WTC11 (cell line): ENCODE results near the gene CBFA2T3. TPM values are rescaled to one million over a fixed set of nuclear protein-coding genes. Genes with fewer than 3 reads are reported as not detected.

Experiments used
- ATAC-seq: fragments of 200-7000 bp; cut with Tn5 transposase; 2 replicates; pipeline ENCODE4 v1.10.0; 2021; ENCODE audit warnings: mild to moderate bottlenecking, moderate library complexity
- CTCF ChIA-PET: fragments of 300-600 bp; sonication (Branson Sonifier 250); formaldehyde crosslinking; loops from one replicate; lab custom pipeline; 2021; ENCODE audit warnings: antibody characterized with exemption; lab: Charles Lee
- POLR2A ChIA-PET: fragments of 350-600 bp; sonication (Branson Sonifier 250); formaldehyde crosslinking; loops from one replicate; lab custom pipeline; 2021; ENCODE audit warnings: antibody characterized with exemption; lab: Charles Lee
- DNase-seq: peaks from one replicate; pipeline ENCODE4 v3.0.0; 2021; ENCODE audit warnings: low spot score
- H3K27ac Mint-ChIP-seq: 2 replicates; pipeline ENCODE4 v1.8.0; 2021; ENCODE audit warnings: mixed read lengths
- H3K27me3 Mint-ChIP-seq: 2 replicates; pipeline ENCODE4 v1.8.0; 2021; ENCODE audit warnings: low read depth, mild to moderate bottlenecking, moderate library complexity, mixed read lengths
- H3K36me3 Mint-ChIP-seq: 2 replicates; pipeline ENCODE4 v1.8.0; 2021; ENCODE audit warnings: mixed read lengths
- H3K4me1 Mint-ChIP-seq: 2 replicates; pipeline ENCODE4 v1.8.0; 2022; ENCODE audit warnings: mixed read lengths
- H3K4me3 Mint-ChIP-seq: 2 replicates; pipeline ENCODE4 v1.8.0; 2021; ENCODE audit warnings: mild to moderate bottlenecking, moderate library complexity, mixed read lengths
- H3K9me3 Mint-ChIP-seq: 2 replicates; pipeline ENCODE4 v1.8.0; 2021; ENCODE audit warnings: mixed read lengths
- AR ChIP-seq: fragments of 250-450 bp; sonication (Bioruptor Pico); IDR thresholded peaks from 2 replicates; pipeline ENCODE4 v1.9.0; 2021; ENCODE audit warnings: mild to moderate bottlenecking
- CBFB ChIP-seq: sonication (generic); formaldehyde crosslinking; IDR thresholded peaks from 2 replicates; pipeline ENCODE4 v1.8.1; 2022; ENCODE audit warnings: mild to moderate bottlenecking, low read depth, missing genetic modification reagents
- CDX4 ChIP-seq: fragments of 250-450 bp; sonication (Bioruptor Pico); IDR thresholded peaks from 2 replicates; pipeline ENCODE4 v1.9.0; 2021; ENCODE audit warnings: moderate library complexity, mild to moderate bottlenecking, inconsistent platforms, borderline replicate concordance
- E2F5 ChIP-seq: sonication (generic); formaldehyde crosslinking; IDR thresholded peaks from 2 replicates; pipeline ENCODE4 v1.8.1; 2022; ENCODE audit warnings: mild to moderate bottlenecking, moderate library complexity, missing genetic modification reagents
- FOXP4 ChIP-seq: sonication (generic); formaldehyde crosslinking; IDR thresholded peaks from 2 replicates; pipeline ENCODE4 v1.8.0; 2022; ENCODE audit warnings: mild to moderate bottlenecking, missing genetic modification reagents
- JAZF1 ChIP-seq: fragments of 250-450 bp; sonication (Bioruptor Pico); IDR thresholded peaks from 2 replicates; pipeline ENCODE4 v1.9.0; 2021; ENCODE audit warnings: moderate library complexity, mild to moderate bottlenecking, inconsistent platforms
- KAT7 ChIP-seq: sonication (generic); formaldehyde crosslinking; IDR thresholded peaks from 2 replicates; pipeline ENCODE4 v1.8.1; 2023; ENCODE audit warnings: missing genetic modification reagents, mild to moderate bottlenecking, borderline replicate concordance
- MXD4 ChIP-seq: fragments of 250-450 bp; sonication (Bioruptor Pico); IDR thresholded peaks from 2 replicates; pipeline ENCODE4 v1.8.0; 2021; ENCODE audit warnings: mild to moderate bottlenecking, moderate library complexity, borderline replicate concordance
- MYBL2 ChIP-seq: sonication (generic); formaldehyde crosslinking; IDR thresholded peaks from 2 replicates; pipeline ENCODE4 v1.8.1; 2023; ENCODE audit warnings: mild to moderate bottlenecking, moderate library complexity, missing genetic modification reagents
- NFYB ChIP-seq: sonication (generic); formaldehyde crosslinking; conservative IDR thresholded peaks from 2 replicates; pipeline ENCODE4 v1.8.0; 2022; ENCODE audit warnings: low read depth, missing genetic modification reagents
- RELA ChIP-seq: sonication (generic); formaldehyde crosslinking; IDR thresholded peaks from 2 replicates; pipeline ENCODE4 v1.8.1; 2022; ENCODE audit warnings: missing genetic modification reagents, mild to moderate bottlenecking, borderline replicate concordance
- SMAD4 ChIP-seq: sonication (generic); formaldehyde crosslinking; IDR thresholded peaks from 2 replicates; pipeline ENCODE4 v1.8.0; 2022; ENCODE audit warnings: mild to moderate bottlenecking, missing genetic modification reagents
- SP1 ChIP-seq: sonication (generic); formaldehyde crosslinking; conservative IDR thresholded peaks from 2 replicates; pipeline ENCODE4 v1.8.1; 2022; ENCODE audit warnings: missing genetic modification reagents
- TCF7 ChIP-seq: sonication (generic); formaldehyde crosslinking; IDR thresholded peaks from 2 replicates; pipeline ENCODE4 v1.8.0; 2022; ENCODE audit warnings: mild to moderate bottlenecking, low read depth, missing genetic modification reagents, moderate library complexity
- TEAD4 ChIP-seq: sonication (generic); formaldehyde crosslinking; IDR thresholded peaks from 2 replicates; pipeline ENCODE4 v1.8.0; 2022; ENCODE audit warnings: mild to moderate bottlenecking, missing genetic modification reagents
- ZBTB21 ChIP-seq: sonication (generic); formaldehyde crosslinking; IDR thresholded peaks from 2 replicates; pipeline ENCODE4 v1.8.1; 2023; ENCODE audit warnings: mild to moderate bottlenecking, missing genetic modification reagents, borderline replicate concordance
- ZNF317 ChIP-seq: sonication (generic); formaldehyde crosslinking; IDR thresholded peaks from 2 replicates; pipeline ENCODE4 v1.8.1; 2023; ENCODE audit warnings: low read depth, mild to moderate bottlenecking, moderate library complexity, missing genetic modification reagents, borderline replicate concordance
- ZSCAN18 ChIP-seq: fragments of 250-450 bp; sonication (Bioruptor Pico); IDR thresholded peaks from 2 replicates; pipeline ENCODE4 v2.1.2; 2022; ENCODE audit warnings: mild to moderate bottlenecking, moderate library complexity
- total RNA-seq: library from RNA; stranded (reverse); gene quantifications from 3 replicates; pipeline ENCODE4 v1.2.3, GENCODE V29; 2021

Gene CBFA2T3
- total RNA-seq, 1 experiment from 2014 or later = 2.6 TPM

- TF ChIP-seq ZSCAN18 (CRISPR knock-in tag) (no peak), JAZF1 (CRISPR knock-in tag) (no peak), ZBTB21 (CRISPR knock-in tag) (no peak), MYBL2 (CRISPR knock-in tag) (no peak), NFYB (no peak), AR (CRISPR knock-in tag) (no peak), CDX4 (CRISPR knock-in tag) (no peak)
These were observed 47.6 kb upstream of the CBFA2T3 start (continued) for GRCh38 chr16:89024546-89025060.

- ATAC-seq = no peak
- peak; percentile 9 for DNase-seq
- no peak overlapping the region for H3K27ac Mint-ChIP-seq
- ChIA-PET CTCF (no interaction called here), POLR2A (no interaction called here)
- H3K9me3 Mint-ChIP-seq = peaks cover 8% of the 10 kb centered on the region
- no peak for TF ChIP-seq KAT7 (CRISPR knock-in tag)
- no peak for TF ChIP-seq SMAD4 (CRISPR knock-in tag)
- TF ChIP-seq CDX4 (CRISPR knock-in tag) = no peak
- TF ChIP-seq ZNF317 = no peak
- TF ChIP-seq TCF7 (CRISPR knock-in tag) = no peak
- TF ChIP-seq MXD4 = no peak
- no peak for TF ChIP-seq JAZF1 (CRISPR knock-in tag)
- TF ChIP-seq E2F5 = no peak
- TF ChIP-seq TEAD4 (CRISPR knock-in tag) = no peak
- no peaks in the 10 kb centered on the region for H3K36me3 Mint-ChIP-seq
- no peaks in the 10 kb centered on the region for H3K4me1 Mint-ChIP-seq
- H3K4me3 Mint-ChIP-seq = no peak overlapping the region
- H3K27me3 Mint-ChIP-seq = no peaks in the 10 kb centered on the region
These were observed 46.9 kb upstream of the CBFA2T3 start for GRCh38 chr16:89023621-89024511.

- Mint-ChIP-seq H3K27me3 (no peaks in the 10 kb centered on the region), H3K36me3 (no peaks in the 10 kb centered on the region), H3K4me3 (no peak overlapping the region), H3K27ac (peak overlapping the region; percentile 2; the same call in 1 of the 2 replicates), H3K9me3 (peaks cover 8% of the 10 kb centered on the region), H3K4me1 (0 out of 2 replicates have a peak, but pooled peaks cover 2% of the 10 kb centered on the region)
- POLR2A ChIA-PET = no interaction called here
- TF ChIP-seq FOXP4 (CRISPR knock-in tag) = no peak
- TF ChIP-seq SP1 (CRISPR knock-in tag) = no peak
- TF ChIP-seq MYBL2 (CRISPR knock-in tag) = no peak
- TF ChIP-seq CBFB (CRISPR knock-in tag) = no peak
- TF ChIP-seq RELA (CRISPR knock-in tag) = no peak
- TF ChIP-seq ZSCAN18 (CRISPR knock-in tag) = no peak
- no peak for DNase-seq
- no peak for ATAC-seq
- CTCF ChIA-PET = no interaction called here
These were observed 46.1 kb upstream of the CBFA2T3 start for GRCh38 chr16:89023151-89023551.
